ENCODE data around the gene KCNT1. TPM values are rescaled to one million over a fixed set of nuclear protein-coding genes. Genes with fewer than 3 reads are reported as not detected.

Gene KCNT1
- total and polyA plus RNA-seq, 2 donors (not counting 3 experiments of a cell fraction or from before 2014, with no cell fraction given): not detected

GRCh38 chr9:135698767-135699166 lies 3.2 kb upstream of the KCNT1 start:
- no peak for FAIRE-seq
- no peaks in the 10 kb centered on the region for H4K20me1 ChIP-seq (replicated peaks; ENCODE audit: control insufficient read depth, extremely low read depth, insufficient read depth, low read length)
- CTCF ChIA-PET: no interaction called here

More at GRCh38 chr9:135698767-135699166, 3.2 kb upstream of the KCNT1 start:
- H3K9me3 ChIP-seq (replicated peaks; ENCODE audit: control insufficient read depth, insufficient read depth, low read length): no peaks in the 10 kb centered on the region
- H3K36me3 ChIP-seq (ENCODE audit: control insufficient read depth in 2 of 2, extremely low read depth in 1 of 2, insufficient read depth in 2 of 2, low read length in 2 of 2): no peaks in the 10 kb centered on the region
- POLR2A ChIA-PET: no interaction called here
- peaks cover 2% of the 10 kb centered on the region for H3K4me1 ChIP-seq (ENCODE audit: control insufficient read depth, extremely low read depth, insufficient read depth, low read length)
- H2AFZ ChIP-seq (ENCODE audit: low read depth, low read length): no peak overlapping the region
- H3K27me3 ChIP-seq (ENCODE audit: control insufficient read depth in 2 of 2, insufficient read depth in 2 of 2, low read length in 2 of 2): peaks cover 0 to 2% of the 10 kb centered on the region in 2 experiments
- H3K79me2 ChIP-seq (ENCODE audit: control insufficient read depth, insufficient read depth, low read length): no peaks in the 10 kb centered on the region
- TF ChIP-seq CTCF (IDR thresholded peaks at IDR 0.05; ENCODE audit: extremely low read depth in 1 of 2, insufficient read depth in 1 of 2, low read depth in 1 of 2, low read length in 2 of 2) (no peak), POLR2AphosphoS5 (IDR thresholded peaks at IDR 0.05; ENCODE audit: insufficient read depth, low read depth, low read length) (no peak), JUN (IDR thresholded peaks at IDR 0.05; ENCODE audit: borderline replicate concordance, insufficient read depth, insufficient read length, low read depth) (no peak), GATA2 (IDR thresholded peaks at IDR 0.05; ENCODE audit: insufficient read depth, insufficient read length, low read depth, low read length) (no peak), MAX (IDR thresholded peaks at IDR 0.05; ENCODE audit: insufficient read depth, insufficient read length) (no peak), EZH2 (IDR thresholded peaks at IDR 0.05; ENCODE audit: borderline replicate concordance, low read depth, low read length, severe bottlenecking) (no peak)
- no peak overlapping the region for H3K27ac ChIP-seq (ENCODE audit: insufficient read depth, low read depth, low read length)
- intact Hi-C loops (cut with micrococcal nuclease): no loop called here
- H3K9me1 ChIP-seq (replicated peaks; ENCODE audit: control insufficient read depth, extremely low read depth, insufficient read depth, low read length): no peaks in the 10 kb centered on the region
- dilution Hi-C loops (cut with MboI; ENCODE audit: extremely low pct_ligation_motif_present, low sequenced_read_pairs): no loop called here
- no TSS peak for BruUV-seq (replicated peaks)
- H3K4me3 ChIP-seq (replicated peaks in 1 of 3; ENCODE audit: insufficient read depth in 1 of 3, low read depth in 1 of 3, low read length in 3 of 3): no peak overlapping the region
- H3K9ac ChIP-seq (replicated peaks; ENCODE audit: extremely low read depth, insufficient read depth, low read length): no peak overlapping the region
- H3K4me2 ChIP-seq (ENCODE audit: insufficient read depth, low read length): no peak overlapping the region
- DNase-seq (ENCODE audit: low read depth, low spot score): no peak
